ENCODE results near the gene PXMP2.
"Not testable (repeated sequence)": the region's sequence is repeated elsewhere in the genome, so short reads cannot be mapped to it uniquely, and the experiment has no call there.

Gene PXMP2

DNA sequence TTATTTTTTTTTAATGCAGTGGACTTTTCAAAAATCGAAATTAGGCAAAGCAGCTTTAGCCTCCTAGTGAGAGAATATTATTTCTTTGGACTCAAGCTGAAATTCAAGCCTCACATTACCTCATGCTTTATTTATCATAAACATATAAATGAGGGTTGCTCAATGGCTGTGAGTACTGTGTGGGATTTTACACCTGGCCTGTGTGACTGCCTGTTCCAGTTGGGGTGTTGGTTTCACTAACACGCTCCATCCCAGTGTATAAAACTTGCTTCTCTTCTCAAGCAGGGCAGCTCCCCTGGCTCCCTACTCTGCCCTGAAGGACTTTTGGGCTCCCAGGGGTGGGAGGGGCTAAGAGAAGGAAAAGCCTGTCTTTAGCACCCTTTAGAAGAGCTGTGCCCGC, 59.2 kb downstream of the PXMP2 start:
- H3K36me3 ChIP-seq (ENCODE audit: insufficient read depth, low read length) = peaks cover 76% of the 10 kb centered on the region
- H3K27ac ChIP-seq (ENCODE audit: low read depth, low read length) = no peak overlapping the region
- no peak overlapping the region for H3K4me3 ChIP-seq (ENCODE audit: low read depth in 1 of 2, low read length in 2 of 2)
- no peaks in the 10 kb centered on the region for H3K27me3 ChIP-seq (ENCODE audit: control insufficient read depth in 1 of 2, insufficient read depth in 2 of 2, low read length in 2 of 2)
- no peaks in the 10 kb centered on the region for H3K4me1 ChIP-seq (ENCODE audit: insufficient read depth, low read length)
- no peak overlapping the region for H3K9ac ChIP-seq (ENCODE audit: low read length)
- H3K9me3 ChIP-seq (ENCODE audit: low read length) = no peaks in the 10 kb centered on the region

DNA sequence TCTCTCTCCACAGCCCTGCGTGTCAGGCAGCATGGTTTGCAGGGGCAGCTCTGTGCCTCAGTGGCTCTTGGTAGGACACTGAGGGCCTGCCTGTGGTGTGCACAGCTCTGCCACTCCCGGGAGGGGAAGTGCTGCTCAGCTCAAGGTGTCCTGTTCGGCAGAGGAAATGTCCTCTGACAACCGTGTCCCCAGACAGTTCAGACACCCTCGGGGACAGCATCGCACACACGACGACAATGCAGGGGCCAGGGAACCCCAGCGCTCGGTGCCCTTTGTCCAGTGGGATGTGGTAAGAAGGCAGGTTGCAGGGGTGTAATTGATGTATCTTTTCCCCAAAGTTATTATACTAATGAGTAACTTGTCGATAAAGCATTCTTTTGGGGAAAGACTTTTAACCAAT, 60.0 kb downstream of the PXMP2 start:
- Histone ChIP-seq H3K36me3 (ENCODE audit: insufficient read depth, low read length) (peaks cover 70% of the 10 kb centered on the region), H3K9ac (ENCODE audit: low read length) (no peak overlapping the region), H3K4me1 (ENCODE audit: insufficient read depth, low read length) (no peaks in the 10 kb centered on the region), H3K27ac (ENCODE audit: low read depth, low read length) (no peak overlapping the region), H3K9me3 (ENCODE audit: low read length) (no peaks in the 10 kb centered on the region), H3K27me3 (ENCODE audit: control insufficient read depth in 1 of 2, insufficient read depth in 2 of 2, low read length in 2 of 2) (no peaks in the 10 kb centered on the region), H3K4me3 (ENCODE audit: low read depth in 1 of 2, low read length in 2 of 2) (no peak overlapping the region)

DNA sequence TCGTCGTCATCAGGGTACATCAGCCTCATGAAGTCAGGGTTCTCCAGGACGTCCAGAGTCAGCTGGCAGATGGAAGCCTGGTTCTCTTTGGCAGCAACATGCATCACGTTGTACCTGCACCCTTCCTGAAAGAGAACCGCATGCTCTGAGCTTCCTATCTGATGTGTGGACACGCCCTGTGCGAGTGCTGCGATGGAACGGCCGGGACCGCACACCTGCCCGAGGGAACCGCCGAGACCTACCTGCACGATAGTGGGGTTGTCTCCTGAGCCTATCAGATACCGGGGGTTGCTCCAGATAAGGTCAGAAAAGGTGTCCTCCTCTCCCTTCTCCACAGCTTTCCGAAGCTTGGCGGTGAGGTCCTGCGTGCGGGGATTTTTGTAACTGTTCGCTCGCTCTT, 60.5 kb downstream of the PXMP2 start:
- no peak overlapping the region for H3K27ac ChIP-seq (ENCODE audit: low read depth, low read length)
- no peak overlapping the region for H3K9ac ChIP-seq (ENCODE audit: low read length)
- no peak overlapping the region for H3K4me3 ChIP-seq (ENCODE audit: low read depth in 1 of 2, low read length in 2 of 2)
- H3K9me3 ChIP-seq (ENCODE audit: low read length) = no peaks in the 10 kb centered on the region
- H3K27me3 ChIP-seq (ENCODE audit: control insufficient read depth in 1 of 2, insufficient read depth in 2 of 2, low read length in 2 of 2) = no peaks in the 10 kb centered on the region
- H3K4me1 ChIP-seq (ENCODE audit: insufficient read depth, low read length) = no peaks in the 10 kb centered on the region
- peaks cover 70% of the 10 kb centered on the region for H3K36me3 ChIP-seq (ENCODE audit: insufficient read depth, low read length)

GRCh38 chr12:132748319-132748718, 60.9 kb downstream of the PXMP2 start:
- Histone ChIP-seq H3K9ac (ENCODE audit: low read length) (no peak overlapping the region), H3K9me3 (ENCODE audit: low read length) (no peaks in the 10 kb centered on the region), H3K27me3 (ENCODE audit: control insufficient read depth in 1 of 2, insufficient read depth in 2 of 2, low read length in 2 of 2) (no peaks in the 10 kb centered on the region), H3K36me3 (ENCODE audit: insufficient read depth, low read length) (peaks cover 71% of the 10 kb centered on the region), H3K4me1 (ENCODE audit: insufficient read depth, low read length) (no peaks in the 10 kb centered on the region), H3K27ac (ENCODE audit: low read depth, low read length) (no peak overlapping the region), H3K4me3 (ENCODE audit: low read depth in 1 of 2, low read length in 2 of 2) (no peak overlapping the region)

- not testable (repeated sequence) for H3K27me3 ChIP-seq (ENCODE audit: control insufficient read depth in 1 of 2, insufficient read depth in 2 of 2, low read length in 2 of 2); H3K9me3 ChIP-seq (ENCODE audit: low read length); H3K4me1 ChIP-seq (ENCODE audit: insufficient read depth, low read length); H3K27ac ChIP-seq (ENCODE audit: low read depth, low read length); H3K4me3 ChIP-seq (ENCODE audit: low read depth in 1 of 2, low read length in 2 of 2); H3K9ac ChIP-seq (ENCODE audit: low read length)
- H3K36me3 ChIP-seq (ENCODE audit: insufficient read depth, low read length) = peaks cover 37% of the 10 kb centered on the region
These were observed 66.3 kb downstream of the PXMP2 start for GRCh38 chr12:132753670-132754069.

DNA sequence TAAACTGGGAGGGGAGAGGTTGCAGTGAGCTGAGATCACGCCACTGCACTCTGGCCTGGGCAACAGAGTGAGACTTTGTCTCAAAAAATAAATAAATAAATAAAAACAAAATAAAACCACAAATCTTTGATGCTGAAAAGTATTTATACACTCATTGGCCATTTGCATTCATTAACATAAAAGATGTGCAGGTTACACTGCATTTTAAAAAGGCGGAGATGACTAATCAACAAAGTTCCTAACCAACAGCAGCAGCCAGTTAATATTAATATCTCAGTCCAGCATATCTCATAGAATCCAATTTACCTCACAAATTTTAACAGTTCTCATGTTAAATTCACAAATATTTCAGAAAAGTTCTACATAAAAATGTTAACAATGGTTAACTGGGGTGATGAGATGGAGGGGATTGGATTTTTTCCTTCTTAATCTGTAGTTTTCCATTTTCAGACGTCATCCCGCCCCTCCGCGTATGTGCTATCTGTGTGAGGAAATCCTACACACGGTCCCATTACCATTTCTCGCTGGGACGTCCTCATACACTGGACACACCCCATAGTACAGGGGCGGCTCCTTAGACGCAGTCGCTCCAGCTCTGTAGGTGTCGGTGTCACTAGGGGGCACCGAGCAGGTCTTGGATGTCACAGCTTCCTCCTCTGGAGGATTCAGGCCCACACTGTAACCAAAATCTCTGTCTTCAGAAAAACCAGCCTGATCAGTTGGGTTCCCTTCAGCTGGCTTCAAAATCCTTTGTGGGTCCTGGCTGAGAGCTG, 67.0 kb downstream of the PXMP2 start:
- H3K36me3 ChIP-seq (ENCODE audit: insufficient read depth, low read length) = peaks cover 37% of the 10 kb centered on the region
- H3K4me3 ChIP-seq (ENCODE audit: low read depth in 1 of 2, low read length in 2 of 2) = no peak overlapping the region
- H3K27me3 ChIP-seq (ENCODE audit: control insufficient read depth in 1 of 2, insufficient read depth in 2 of 2, low read length in 2 of 2) = no peaks in the 10 kb centered on the region
- H3K27ac ChIP-seq (ENCODE audit: low read depth, low read length) = no peak overlapping the region
- no peaks in the 10 kb centered on the region for H3K9me3 ChIP-seq (ENCODE audit: low read length)
- H3K9ac ChIP-seq (ENCODE audit: low read length) = no peak overlapping the region
- no peaks in the 10 kb centered on the region for H3K4me1 ChIP-seq (ENCODE audit: insufficient read depth, low read length)

Measured in muscle layer of colon (tissue), 2 donors.